GM23248 (cell line): ENCODE measurements around the gene SNTG2. TPM values are rescaled to one million over a fixed set of nuclear protein-coding genes. Genes with fewer than 3 reads are reported as not detected.

Source experiments
- DNase-seq: peaks from one replicate; pipeline ENCODE4 v3.0.0-alpha.2; 2015
- H2AFZ ChIP-seq: fragments of 200-600 bp; sonication (generic); 2 replicates; pipeline ENCODE4 v1.6.1; 2016; ENCODE audit warnings: antibody characterized with exemption
- H3F3A ChIP-seq: fragments of 200-600 bp; sonication (generic); 2 replicates; pipeline ENCODE4 v1.6.1; 2016; ENCODE audit warnings: mild to moderate bottlenecking, antibody characterized with exemption, mixed run types; ENCODE audit not compliant: insufficient read depth
- H3K27ac ChIP-seq: fragments of 200-600 bp; sonication (generic); 2 replicates; pipeline ENCODE4 v1.5.1; 2016; ENCODE audit warnings: mild to moderate bottlenecking
- H3K27me3 ChIP-seq: fragments of 200-600 bp; sonication (generic); replicated peaks from 2 replicates; pipeline ENCODE4 v1.6.1; 2016; ENCODE audit warnings: mild to moderate bottlenecking; ENCODE audit not compliant: insufficient read depth
- H3K36me3 ChIP-seq: fragments of 200-600 bp; sonication (generic); 2 replicates; pipeline ENCODE4 v1.6.1; 2016; ENCODE audit warnings: low read depth, mild to moderate bottlenecking
- H3K4me1 ChIP-seq: fragments of 200-600 bp; sonication (generic); 2 replicates; pipeline ENCODE4 v1.6.1; 2016; ENCODE audit warnings: mild to moderate bottlenecking; ENCODE audit not compliant: insufficient read depth
- H3K4me2 ChIP-seq: fragments of 200-600 bp; sonication (generic); one replicate; pipeline ENCODE4 v1.6.1; 2016; ENCODE audit warnings: mild to moderate bottlenecking; ENCODE audit not compliant: unreplicated experiment
- H3K4me3 ChIP-seq: fragments of 200-600 bp; sonication (generic); 2 replicates; pipeline ENCODE4 v1.5.1; 2016; ENCODE audit warnings: mild to moderate bottlenecking
- H3K79me2 ChIP-seq: fragments of 200-600 bp; sonication (generic); 2 replicates; pipeline ENCODE4 v1.6.1; 2016; ENCODE audit warnings: mild to moderate bottlenecking; ENCODE audit not compliant: insufficient read depth
- H3K9ac ChIP-seq: fragments of 200-600 bp; sonication (generic); 2 replicates; pipeline ENCODE4 v1.6.1; 2016; ENCODE audit warnings: mild to moderate bottlenecking
- H3K9me2 ChIP-seq: fragments of 200-600 bp; sonication (generic); 2 replicates; pipeline ENCODE4 v1.6.1; 2016; ENCODE audit warnings: mixed run types, mild to moderate bottlenecking, moderate library complexity; ENCODE audit not compliant: insufficient read depth
- H3K9me3 ChIP-seq: fragments of 200-600 bp; sonication (generic); one replicate; pipeline ENCODE4 v1.6.1; 2017; ENCODE audit warnings: low read depth
- H4K20me1 ChIP-seq: fragments of 200-600 bp; sonication (generic); 2 replicates; pipeline ENCODE4 v1.6.0; 2016; ENCODE audit not compliant: insufficient read depth
- EZH2 ChIP-seq: fragments of 200-600 bp; sonication (generic); IDR thresholded peaks from 2 replicates; pipeline ENCODE4 v1.6.1; 2018; ENCODE audit warnings: antibody characterized with exemption, mild to moderate bottlenecking; ENCODE audit not compliant: insufficient read depth, poor library complexity, severe bottlenecking
- EZH2phosphoT487 ChIP-seq: fragments of 200-600 bp; sonication (generic); IDR thresholded peaks from 2 replicates; pipeline ENCODE4 v1.6.1; 2018; ENCODE audit warnings: antibody characterized with exemption, moderate library complexity, mild to moderate bottlenecking, low read depth; ENCODE audit not compliant: insufficient read depth
- WGBS, 2 experiments: methylation state at CpG; one replicate each; pipeline ENCODE4 v1.1.6; 2015 to 2017; ENCODE audit warnings: low lambda C conversion rate in 2 of 2, low coverage in 1 of 2; ENCODE audit errors: missing lambda C conversion rate in 2 of 2; 5-methylcytosine and 5-hydroxymethylcytosine counted together
- in situ Hi-C: fragments of 300-500 bp; cut with MboI; formaldehyde crosslinking; loops from 2 replicates; pipeline ENCODE4 v1.15.0; 2020
- polyA plus RNA-seq: library from polyadenylated mRNA; unstranded; fragments of >200 nt; fragmentation: Nextera tagmentation; extraction: Ambion mirVana; gene quantifications from 2 replicates; pipeline ENCODE4 v1.2.1, GENCODE V29; 2016
- total RNA-seq: library from RNA; depleted of rRNA; stranded (reverse); fragments of >200 nt; shearing (Covaris generic); gene quantifications from 2 replicates; pipeline ENCODE4 v1.2.3, GENCODE V29; 2014

SNTG2 gene
- total and polyA plus RNA-seq, 2 experiments from 2014 or later, result not detected

DNA sequence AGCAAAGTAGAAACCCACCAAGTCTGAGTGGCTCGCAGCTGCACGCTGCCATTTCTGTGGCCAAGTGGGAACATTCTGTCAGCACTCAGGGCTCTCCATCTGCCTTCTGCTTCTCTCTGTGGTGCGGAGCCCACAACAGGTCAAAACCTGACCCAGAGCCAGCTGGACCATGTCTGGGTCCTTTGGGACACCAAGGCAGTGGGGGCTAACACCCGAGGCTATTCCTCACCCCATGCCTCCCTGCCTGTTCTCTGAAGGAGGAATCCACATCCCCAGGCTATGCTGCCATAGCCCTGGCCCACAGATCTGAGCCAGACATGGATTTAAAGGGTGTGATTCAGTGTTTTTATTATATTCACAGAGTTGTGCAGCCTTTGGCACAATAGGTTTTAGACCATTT, 86.4 kb downstream of the SNTG2 start:
- in situ Hi-C loops, result no loop called here
- no peaks in the 10 kb centered on the region for H3K36me3 ChIP-seq

DNA sequence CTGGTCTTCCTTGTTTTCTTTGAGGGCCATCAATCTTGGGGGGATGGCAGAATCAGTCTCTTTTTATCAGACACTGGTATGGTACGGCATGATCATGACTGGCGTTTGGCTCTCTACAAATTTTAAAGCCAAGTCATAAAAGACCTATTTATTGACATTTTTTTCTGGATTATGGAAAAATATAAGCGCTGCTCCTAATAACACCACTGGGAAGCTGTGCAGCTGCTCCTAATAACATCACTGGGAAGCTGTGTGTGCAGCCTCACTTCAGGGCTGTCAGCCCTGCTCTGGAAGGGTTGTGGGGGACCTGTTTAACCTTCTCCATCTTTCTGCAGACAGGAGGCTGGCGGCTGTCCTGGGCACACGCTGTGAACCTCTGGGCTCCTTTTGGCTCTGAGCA, 88.9 kb downstream of the SNTG2 start:
- Histone ChIP-seq H3K4me3 (no peak overlapping the region), H3K4me1 (no peaks in the 10 kb centered on the region), H3K36me3 (no peaks in the 10 kb centered on the region), H3K4me2 (no peak overlapping the region), H4K20me1 (no peaks in the 10 kb centered on the region), H3K9ac (no peak overlapping the region), H3F3A (no peaks in the 10 kb centered on the region), H3K27me3 (0 out of 2 replicates have a peak, but pooled peaks cover under 1% of the 10 kb centered on the region), H3K79me2 (no peaks in the 10 kb centered on the region), H2AFZ (no peak overlapping the region), H3K27ac (no peak overlapping the region), H3K9me3 (no peaks in the 10 kb centered on the region), H3K9me2 (no peaks in the 10 kb centered on the region)
- in situ Hi-C loops, result no loop called here
- TF ChIP-seq EZH2phosphoT487 (no peak), EZH2 (no peak)
- DNase-seq, result no peak
- WGBS, 2 experiments, result 14 to 18% methylated on average over 5 of the region's 5 CpGs

More for the DNA sequence above, 86.4 kb downstream of the SNTG2 start:
- DNase-seq, result peak; percentile 9
- H3F3A ChIP-seq, result no peaks in the 10 kb centered on the region
- TF ChIP-seq EZH2phosphoT487 (no peak), EZH2 (no peak)
- no peaks in the 10 kb centered on the region; the same call in 1 of the 2 replicates for H3K27me3 ChIP-seq
- no peak overlapping the region for H3K4me2 ChIP-seq
- H3K9ac ChIP-seq, result no peak overlapping the region
- H3K9me3 ChIP-seq, result no peaks in the 10 kb centered on the region
- no peaks in the 10 kb centered on the region for H3K9me2 ChIP-seq
- WGBS, 2 experiments, result 26% methylated on average over 4 of the region's 4 CpGs
- no peaks in the 10 kb centered on the region for H3K79me2 ChIP-seq
- no peaks in the 10 kb centered on the region for H4K20me1 ChIP-seq
- no peak overlapping the region for H3K27ac ChIP-seq
- H3K4me1 ChIP-seq, result no peaks in the 10 kb centered on the region
- H2AFZ ChIP-seq, result no peak overlapping the region
- H3K4me3 ChIP-seq, result no peak overlapping the region

DNA sequence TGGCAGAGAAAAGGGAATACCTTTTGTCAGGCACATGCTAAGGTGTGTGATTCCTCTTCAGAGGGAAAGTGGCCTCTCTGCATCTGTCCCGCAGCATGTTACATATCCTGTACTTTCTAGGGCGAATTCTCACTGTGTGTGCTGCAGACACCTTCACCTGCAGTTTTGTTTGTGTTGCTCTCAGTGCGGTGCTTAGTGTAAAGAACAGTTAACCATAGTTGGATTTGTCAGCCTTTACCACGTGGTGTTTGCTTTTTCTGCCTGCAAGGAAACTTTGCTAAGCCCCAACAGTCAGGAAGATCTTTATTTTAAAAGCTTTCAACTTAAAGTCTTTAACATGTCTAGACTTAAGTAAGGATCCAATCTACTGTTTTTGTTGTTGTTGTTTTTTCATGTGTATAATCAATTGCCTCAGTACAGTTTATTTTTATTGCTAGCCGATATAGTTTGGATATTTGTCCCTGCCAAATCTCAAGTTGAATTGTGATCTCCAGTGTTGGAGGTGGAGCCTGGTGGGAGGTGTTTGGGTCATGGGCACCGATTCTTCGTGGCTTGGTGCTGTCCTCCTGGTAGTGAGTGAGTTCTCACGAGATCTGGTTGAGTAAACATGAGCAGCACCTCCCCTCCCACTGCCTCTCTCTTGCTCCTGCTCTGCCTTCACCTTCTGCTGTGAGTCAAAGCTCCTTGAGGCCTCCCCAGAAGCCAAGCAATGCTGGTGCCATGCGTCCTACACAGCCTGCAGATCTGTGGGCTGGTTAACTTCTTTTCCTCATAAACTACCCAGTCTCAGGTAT, 90.6 kb downstream of the SNTG2 start:
- no peaks in the 10 kb centered on the region for H4K20me1 ChIP-seq
- no peaks in the 10 kb centered on the region for H3K9me2 ChIP-seq
- no peaks in the 10 kb centered on the region for H3F3A ChIP-seq
- H2AFZ ChIP-seq, result no peak overlapping the region
- no peaks in the 10 kb centered on the region for H3K79me2 ChIP-seq
- no peak for TF ChIP-seq EZH2phosphoT487
- no peak for TF ChIP-seq EZH2
- DNase-seq, result no peak
- no peaks in the 10 kb centered on the region for H3K36me3 ChIP-seq
- no peak overlapping the region for H3K4me3 ChIP-seq
- 0 out of 2 replicates have a peak, but pooled peaks cover 4% of the 10 kb centered on the region for H3K27me3 ChIP-seq
- no peaks in the 10 kb centered on the region for H3K9me3 ChIP-seq
- WGBS, 2 experiments, result 34 to 46% methylated on average over 9 of the region's 9 CpGs
- no peaks in the 10 kb centered on the region for H3K4me1 ChIP-seq
- no peak overlapping the region for H3K9ac ChIP-seq
- no peak overlapping the region for H3K4me2 ChIP-seq
- H3K27ac ChIP-seq, result no peak overlapping the region
- in situ Hi-C loops, result no loop called here

DNA sequence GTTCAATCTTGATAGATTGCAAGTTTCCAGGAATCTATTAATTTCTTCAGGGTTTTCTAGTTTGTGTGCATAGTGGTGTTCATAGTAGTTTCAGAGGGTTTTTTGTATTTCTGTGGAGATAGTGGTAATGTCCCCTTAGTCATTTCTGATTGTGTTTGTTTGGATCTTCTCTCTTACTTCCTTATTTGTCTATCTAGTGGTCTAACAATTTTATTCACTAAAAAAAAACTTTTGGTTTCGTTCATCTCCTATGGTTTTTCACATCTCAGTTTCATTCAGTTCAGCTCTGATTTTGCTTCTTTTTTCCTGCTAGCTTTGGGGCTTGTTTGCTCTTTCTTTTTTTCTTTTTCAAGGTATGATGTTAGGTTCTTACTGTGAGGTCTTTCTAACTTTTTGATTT, 94.5 kb downstream of the SNTG2 start:
- H3K36me3 ChIP-seq, result no peaks in the 10 kb centered on the region
- in situ Hi-C loops, result no loop called here
- H3K9me3 ChIP-seq, result peaks cover 4% of the 10 kb centered on the region
- no peak overlapping the region for H3K27ac ChIP-seq
- 0 out of 2 replicates have a peak, but pooled peaks cover 4% of the 10 kb centered on the region for H3K27me3 ChIP-seq
- no peak overlapping the region for H2AFZ ChIP-seq
- no peak for DNase-seq
- 10 to 33% methylated on average over 1 of the region's 1 CpG for WGBS, 2 experiments
- H3F3A ChIP-seq, result peaks cover 15% of the 10 kb centered on the region; the same call in 1 of the 2 replicates
- no peak overlapping the region for H3K4me2 ChIP-seq
- H4K20me1 ChIP-seq, result no peaks in the 10 kb centered on the region
- H3K4me1 ChIP-seq, result peaks cover 8% of the 10 kb centered on the region; the same call in 1 of the 2 replicates
- H3K9ac ChIP-seq, result no peak overlapping the region
- H3K9me2 ChIP-seq, result no peaks in the 10 kb centered on the region
- H3K79me2 ChIP-seq, result no peaks in the 10 kb centered on the region
- no peak overlapping the region for H3K4me3 ChIP-seq
- no peak for TF ChIP-seq EZH2phosphoT487
